Measurements from ENCODE around the gene ARL5A. TPM values are rescaled to one million over a fixed set of nuclear protein-coding genes. Genes with fewer than 3 reads are reported as not detected.

Gene ARL5A
- total RNA-seq, 4 donors from 2014 or later = 44.2 to 63.5 (median 55.0) TPM

GRCh38 chr2:151790689-151791088 lies 37.5 kb downstream of the ARL5A start:
- no peak for DNase-seq (ENCODE audit: low spot score)
- ATAC-seq (ENCODE audit: low FRiP score) = no peak
- TF ChIP-seq CTCF (IDR thresholded peaks at IDR 0.05) = no peak

- ATAC-seq (ENCODE audit: low FRiP score) (no peak), DNase-seq (ENCODE audit: low spot score) (no peak)
- no peak for TF ChIP-seq CTCF (IDR thresholded peaks at IDR 0.05)
Measured at GRCh38 chr2:151789055-151789834, 39.0 kb downstream of the ARL5A start.

GRCh38 chr2:151786483-151786882 lies 41.7 kb downstream of the ARL5A start:
- TF ChIP-seq CTCF (IDR thresholded peaks at IDR 0.05) = no peak
- ATAC-seq (ENCODE audit: low FRiP score) = no peak
- no peak for DNase-seq (ENCODE audit: low spot score)

- no peak for ATAC-seq (ENCODE audit: low FRiP score)
- TF ChIP-seq CTCF (IDR thresholded peaks at IDR 0.05) = no peak
- no peak for DNase-seq (ENCODE audit: low spot score)
Measured at GRCh38 chr2:151786077-151786476, 42.1 kb downstream of the ARL5A start.

- no peak for TF ChIP-seq CTCF (IDR thresholded peaks at IDR 0.05)
- ATAC-seq (ENCODE audit: low FRiP score) (no peak), DNase-seq (ENCODE audit: low spot score) (no peak)
Measured at GRCh38 chr2:151783133-151783520, 45.1 kb downstream of the ARL5A start.

- no peak for ATAC-seq (ENCODE audit: low FRiP score)
- no peak for TF ChIP-seq CTCF (IDR thresholded peaks at IDR 0.05)
- no peak for DNase-seq (ENCODE audit: low spot score)
Measured at GRCh38 chr2:151782378-151783132, 45.7 kb downstream of the ARL5A start.
